Osteocyte (in vitro differentiated cells): ENCODE measurements around the gene CYP1B1. TPM values are rescaled to one million over a fixed set of nuclear protein-coding genes. Genes with fewer than 3 reads are reported as not detected.
"Not testable (repeated sequence)": the region's sequence is repeated elsewhere in the genome, so short reads cannot be mapped to it uniquely, and the experiment has no call there.

Experiments used
- DNase-seq: peaks from one replicate; pipeline ENCODE4 v3.0.0; 2021; ENCODE audit warnings: mixed read lengths; ENCODE audit not compliant: unreplicated experiment; ENCODE audit errors: extremely low spot score
- H3K27ac Mint-ChIP-seq: one replicate; pipeline ENCODE4 v1.8.0; 2021; ENCODE audit warnings: mild to moderate bottlenecking, mixed read lengths; ENCODE audit not compliant: unreplicated experiment
- H3K27me3 Mint-ChIP-seq: one replicate; pipeline ENCODE4 v1.8.0; 2021; ENCODE audit warnings: mixed read lengths; ENCODE audit not compliant: unreplicated experiment
- H3K36me3 Mint-ChIP-seq: one replicate; pipeline ENCODE4 v1.8.0; 2021; ENCODE audit warnings: mixed read lengths; ENCODE audit not compliant: unreplicated experiment
- H3K4me1 Mint-ChIP-seq: one replicate; pipeline ENCODE4 v1.8.0; 2021; ENCODE audit warnings: mixed read lengths; ENCODE audit not compliant: unreplicated experiment
- H3K4me3 Mint-ChIP-seq: one replicate; pipeline ENCODE4 v1.8.0; 2021; ENCODE audit warnings: mild to moderate bottlenecking, moderate library complexity, mixed read lengths; ENCODE audit not compliant: unreplicated experiment
- H3K9me3 Mint-ChIP-seq: one replicate; pipeline ENCODE4 v1.8.0; 2021; ENCODE audit warnings: mixed read lengths; ENCODE audit not compliant: unreplicated experiment
- CTCF ChIP-seq: fragments of 200-600 bp; sonication (generic); IDR thresholded peaks from 2 replicates; pipeline ENCODE4 v1.5.0; 2021; ENCODE audit warnings: antibody characterized with exemption, mild to moderate bottlenecking, moderate library complexity
- total RNA-seq: library from RNA; stranded (reverse); gene quantifications from 2 replicates; pipeline ENCODE4 v1.2.1, GENCODE V29; 2021

Gene CYP1B1
- total RNA-seq, 1 donor from 2014 or later = 137 TPM

- peaks cover 43% of the 10 kb centered on the region for H3K4me1 Mint-ChIP-seq
- no peak for TF ChIP-seq CTCF
- H3K27ac Mint-ChIP-seq = no peak overlapping the region
- H3K36me3 Mint-ChIP-seq = peaks cover 2% of the 10 kb centered on the region
- no peak for DNase-seq
- H3K27me3 Mint-ChIP-seq = no peaks in the 10 kb centered on the region
- no peak overlapping the region for H3K4me3 Mint-ChIP-seq
- no peaks in the 10 kb centered on the region for H3K9me3 Mint-ChIP-seq
These were observed 15.0 kb upstream of the CYP1B1 start for GRCh38 chr2:38090928-38091327.

- H3K4me3 Mint-ChIP-seq, DNase-seq, H3K27ac Mint-ChIP-seq, H3K36me3 Mint-ChIP-seq, H3K9me3 Mint-ChIP-seq, H3K27me3 Mint-ChIP-seq: not testable (repeated sequence)
- H3K4me1 Mint-ChIP-seq = peaks cover 36% of the 10 kb centered on the region
These were observed 14.3 kb upstream of the CYP1B1 start for GRCh38 chr2:38090212-38090611.

GRCh38 chr2:38085998-38086698, 10.2 kb upstream of the CYP1B1 start:
- H3K4me3 Mint-ChIP-seq, H3K4me1 Mint-ChIP-seq, H3K36me3 Mint-ChIP-seq, H3K27ac Mint-ChIP-seq, H3K9me3 Mint-ChIP-seq, DNase-seq, H3K27me3 Mint-ChIP-seq: not testable (repeated sequence)

GRCh38 chr2:38084556-38084955, 8.6 kb upstream of the CYP1B1 start:
- not testable (repeated sequence) for H3K27ac Mint-ChIP-seq, H3K4me3 Mint-ChIP-seq, H3K4me1 Mint-ChIP-seq, DNase-seq, H3K36me3 Mint-ChIP-seq, H3K9me3 Mint-ChIP-seq, H3K27me3 Mint-ChIP-seq

GRCh38 chr2:38082727-38083126, 6.8 kb upstream of the CYP1B1 start:
- not testable (repeated sequence) for H3K4me3 Mint-ChIP-seq

GRCh38 chr2:38080346-38080745, 4.4 kb upstream of the CYP1B1 start:
- TF ChIP-seq CTCF = no peak
- Mint-ChIP-seq H3K36me3 (peaks cover 1% of the 10 kb centered on the region), H3K4me1 (peaks cover 21% of the 10 kb centered on the region), H3K9me3 (no peaks in the 10 kb centered on the region), H3K27me3 (no peaks in the 10 kb centered on the region), H3K4me3 (no peak overlapping the region), H3K27ac (no peak overlapping the region)
- no peak for DNase-seq

More at GRCh38 chr2:38082727-38083126, 6.8 kb upstream of the CYP1B1 start:
- H3K4me1 Mint-ChIP-seq = peaks cover 12% of the 10 kb centered on the region
- H3K36me3 Mint-ChIP-seq, H3K27me3 Mint-ChIP-seq, H3K9me3 Mint-ChIP-seq, H3K27ac Mint-ChIP-seq, DNase-seq: not testable (repeated sequence)

- Mint-ChIP-seq H3K27ac (peak overlapping the region; percentile 28), H3K36me3 (peaks cover 1% of the 10 kb centered on the region), H3K27me3 (no peaks in the 10 kb centered on the region), H3K4me1 (peaks cover 23% of the 10 kb centered on the region), H3K4me3 (no peak overlapping the region), H3K9me3 (no peaks in the 10 kb centered on the region)
- no peak for TF ChIP-seq CTCF
- DNase-seq = no peak
These were observed 3.4 kb upstream of the CYP1B1 start for GRCh38 chr2:38079116-38080052.
